H1 (cell line): Measurements from ENCODE around the gene LILRA1. TPM values are rescaled to one million over a fixed set of nuclear protein-coding genes. Genes with fewer than 3 reads are reported as not detected.

Experiments
- CTCF ChIA-PET: fragments of 300-600 bp; sonication (Branson Sonifier 250); formaldehyde crosslinking; loops from one replicate; lab custom pipeline; 2021; ENCODE audit not compliant: partially characterized antibody; lab: Charles Lee
- POLR2A ChIA-PET: fragments of 300-600 bp; sonication (Branson Sonifier 250); formaldehyde crosslinking; loops from one replicate; lab custom pipeline; 2021; ENCODE audit warnings: inconsistent platforms; ENCODE audit not compliant: partially characterized antibody; lab: Charles Lee
- DNase-seq, 2 experiments: peaks; one replicate each; pipeline versions ENCODE4 v3.0.0 to v3.0.0-alpha.2; 2010 to 2022; ENCODE audit warnings: low spot score in 2 of 2, low read depth in 1 of 2, mixed read lengths in 1 of 2
- FAIRE-seq: peaks from 2 replicates; lab custom pipeline; 2011; peaks lifted over from hg19 to GRCh38; lab: Jason Lieb, UNC
- H2AFZ ChIP-seq: 2 replicates; pipeline ENCODE4 v1.8.1; 2012; ENCODE audit warnings: low read length, inconsistent platforms
- H2AK5ac ChIP-seq: 2 replicates; pipeline ENCODE4 v1.6.1; 2013; ENCODE audit warnings: low read depth, low read length
- H2BK120ac ChIP-seq: replicated peaks from 2 replicates; pipeline ENCODE3; 2013; ENCODE audit warnings: low read depth, low read length, inconsistent platforms
- H2BK12ac ChIP-seq: 2 replicates; pipeline ENCODE4 v1.6.1; 2013; ENCODE audit warnings: low read depth, low read length
- H2BK15ac ChIP-seq: 2 replicates; pipeline ENCODE4 v1.6.1; 2013; ENCODE audit warnings: low read length
- H2BK20ac ChIP-seq: 2 replicates; pipeline ENCODE4 v1.6.1; 2013; ENCODE audit warnings: low read length
- H2BK5ac ChIP-seq: 2 replicates; pipeline ENCODE4 v1.6.1; 2013; ENCODE audit warnings: low read depth, low read length
- H3K14ac ChIP-seq: 2 replicates; pipeline ENCODE4 v1.6.1; 2013; ENCODE audit warnings: inconsistent platforms; ENCODE audit not compliant: insufficient read length
- H3K18ac ChIP-seq: 2 replicates; pipeline ENCODE4 v1.6.1; 2013; ENCODE audit warnings: low read length; ENCODE audit errors: extremely low read depth
- H3K23ac ChIP-seq: 2 replicates; pipeline ENCODE4 v1.6.1; 2013; ENCODE audit warnings: inconsistent platforms; ENCODE audit not compliant: insufficient read length
- H3K23me2 ChIP-seq: 2 replicates; pipeline ENCODE4 v1.6.1; 2013; ENCODE audit warnings: low read depth, low read length
- H3K27ac ChIP-seq: 2 replicates; pipeline ENCODE4 v1.6.1; 2011; ENCODE audit warnings: low read depth, low read length, inconsistent platforms
- H3K27me3 ChIP-seq, 4 experiments: replicated peaks in 1 of 4; 1 replicate in 1 of 4; 2 replicates in 3 of 4; pipeline versions ENCODE4 v1.6.1 to v1.8.1; 2011 to 2013; ENCODE audit warnings: low read length in 3 of 4, mild to moderate bottlenecking in 3 of 4, inconsistent platforms in 2 of 4, mixed read lengths in 2 of 4, moderate library complexity in 1 of 4; ENCODE audit not compliant: control insufficient read depth in 3 of 4, insufficient read depth in 3 of 4; ENCODE audit errors: extremely low read depth in 1 of 4
- H3K36me3 ChIP-seq, 4 experiments: 2 replicates each; pipeline versions ENCODE4 v1.6.1 to v1.8.1; 2011 to 2013; ENCODE audit warnings: mild to moderate bottlenecking in 4 of 4, low read length in 3 of 4, moderate library complexity in 2 of 4, control low read depth in 1 of 4, inconsistent platforms in 1 of 4; ENCODE audit not compliant: insufficient read depth in 4 of 4, control insufficient read depth in 2 of 4
- H3K4ac ChIP-seq: replicated peaks from 2 replicates; pipeline ENCODE3; 2013; ENCODE audit warnings: low read length, low read depth, mixed read lengths, inconsistent platforms; ENCODE audit not compliant: insufficient read length
- H3K4me1 ChIP-seq, 4 experiments: replicated peaks in 1 of 4; 1 replicate in 1 of 4; 2 replicates in 3 of 4; pipeline versions ENCODE4 v1.6.1 to v1.8.1; 2011 to 2013; ENCODE audit warnings: low read length in 3 of 4, inconsistent platforms in 2 of 4, mixed read lengths in 1 of 4; ENCODE audit not compliant: insufficient read depth in 4 of 4, control insufficient read depth in 3 of 4
- H3K4me2 ChIP-seq, 2 experiments: 2 replicates each; pipeline versions ENCODE4 v1.6.1 to v1.8.1; 2011 to 2013; ENCODE audit warnings: low read depth in 2 of 2, low read length in 2 of 2, control low read depth in 1 of 2, inconsistent platforms in 1 of 2, mild to moderate bottlenecking in 1 of 2; ENCODE audit not compliant: insufficient read depth in 1 of 2
- H3K4me3 ChIP-seq, 4 experiments: fragments of 200-600, 300-600 bp in 1 of 4; sonication (generic), shearing (Covaris generic), sonication (Bioruptor Twin) in 1 of 4; 2 replicates each; pipeline versions ENCODE4 v1.5.1 to v1.8.1; 2011 to 2016; ENCODE audit warnings: low read length in 4 of 4, low read depth in 3 of 4, control low read depth in 2 of 4, inconsistent platforms in 2 of 4, mild to moderate bottlenecking in 2 of 4, mixed read lengths in 1 of 4, moderate library complexity in 1 of 4; ENCODE audit not compliant: insufficient read depth in 2 of 4; ENCODE audit errors: extremely low read depth in 1 of 4
- H3K56ac ChIP-seq: replicated peaks from 2 replicates; pipeline ENCODE3; 2013; ENCODE audit warnings: low read depth, mild to moderate bottlenecking, mixed read lengths, low read length, inconsistent platforms; ENCODE audit not compliant: insufficient read length
- H3K79me1 ChIP-seq: 2 replicates; pipeline ENCODE4 v1.6.1; 2013; ENCODE audit warnings: low read depth, low read length, control low read depth
- H3K79me2 ChIP-seq, 2 experiments: 2 replicates each; pipeline versions ENCODE4 v1.6.1 to v1.8.1; 2012 to 2013; ENCODE audit warnings: low read length in 2 of 2, mild to moderate bottlenecking in 2 of 2, inconsistent platforms in 1 of 2; ENCODE audit not compliant: insufficient read depth in 2 of 2, control insufficient read depth in 1 of 2
- H3K9ac ChIP-seq, 4 experiments: replicated peaks in 1 of 4; 1 replicate in 1 of 4; 2 replicates in 3 of 4; pipeline versions ENCODE4 v1.6.1 to v1.8.1; 2011 to 2013; ENCODE audit warnings: low read depth in 3 of 4, low read length in 3 of 4, control low read depth in 2 of 4, mild to moderate bottlenecking in 2 of 4, moderate library complexity in 2 of 4, inconsistent platforms in 1 of 4; ENCODE audit errors: extremely low read depth in 1 of 4
- H3K9me3 ChIP-seq, 2 experiments: 2 replicates each; pipeline versions ENCODE4 v1.6.1 to v1.8.1; 2012 to 2013; ENCODE audit warnings: mild to moderate bottlenecking in 2 of 2, moderate library complexity in 2 of 2, control low read depth in 1 of 2, inconsistent platforms in 1 of 2, low read depth in 1 of 2, low read length in 1 of 2, mixed read lengths in 1 of 2; ENCODE audit not compliant: insufficient read depth in 2 of 2
- H4K20me1 ChIP-seq, 2 experiments: replicated peaks in 1 of 2; 2 replicates each; pipeline versions ENCODE3 to v1.8.1; 2011 to 2013; ENCODE audit warnings: inconsistent platforms in 2 of 2, low read length in 2 of 2, mild to moderate bottlenecking in 1 of 2; ENCODE audit not compliant: insufficient read depth in 2 of 2, control insufficient read depth in 1 of 2
- H4K5ac ChIP-seq: 2 replicates; pipeline ENCODE4 v1.6.1; 2013; ENCODE audit warnings: low read length, low read depth, mixed read lengths, inconsistent platforms; ENCODE audit not compliant: insufficient read length
- H4K8ac ChIP-seq: 2 replicates; pipeline ENCODE4 v1.8.0; 2013; ENCODE audit warnings: mild to moderate bottlenecking, moderate library complexity, low read length, inconsistent platforms; ENCODE audit not compliant: insufficient read depth; ENCODE audit errors: extremely low read depth
- H4K91ac ChIP-seq: replicated peaks from 2 replicates; pipeline ENCODE3; 2013; ENCODE audit warnings: low read length, mixed read lengths, inconsistent platforms; ENCODE audit not compliant: insufficient read length
- ASH2L ChIP-seq: fragments of 200-600, 300-600 bp; sonication (generic); IDR thresholded peaks from one replicate; pipeline ENCODE4 v1.7.1; 2017; ENCODE audit warnings: low read length
- CHD1 ChIP-seq: IDR thresholded peaks from 2 replicates; pipeline ENCODE4 v1.6.1; 2012; ENCODE audit warnings: low read depth, low read length, improper control_type of control experiment
- RFX5 ChIP-seq: IDR thresholded peaks from 2 replicates; pipeline ENCODE4 v1.6.1; 2011; ENCODE audit warnings: low read depth, low read length, improper control_type of control experiment, borderline replicate concordance
- TCF12 ChIP-seq: IDR thresholded peaks from 2 replicates; pipeline ENCODE4 v1.6.1; 2011; ENCODE audit warnings: low read depth, mild to moderate bottlenecking, low read length
- WGBS, 2 experiments: shearing (Covaris generic) in 1 of 2; methylation state at CpG; one replicate each; pipeline versions ENCODE4 v1.1.6 to v1.1.7; 2013 to 2015; ENCODE audit warnings: low lambda C conversion rate in 2 of 2, mixed read lengths in 2 of 2, inconsistent platforms in 1 of 2, low coverage in 1 of 2, missing lambda C conversion rate in 1 of 2; ENCODE audit not compliant: insufficient replicate concordance in 2 of 2, insufficient coverage in 1 of 2, insufficient read length in 1 of 2; ENCODE audit errors: extremely low coverage in 1 of 2, missing lambda C conversion rate in 1 of 2; 5-methylcytosine and 5-hydroxymethylcytosine counted together
- polyA plus RNA-seq, 7 experiments: library from polyadenylated mRNA; depleted of rRNA in 3 of 7; stranded (reverse) in 5 of 7; unstranded in 2 of 7; fragments of >200 nt in 5 of 7; fragments of 200-250 nt in 2 of 7; gene quantifications; 1 replicate in 5 of 7; 2 replicates in 1 of 7; 4 replicates in 1 of 7; pipeline versions ENCODE4 v1.2.1 to v1.2.3, GENCODE V29; 2011 to 2013; ENCODE audit warnings: missing spikeins in 2 of 7, mixed read lengths in 2 of 7
- total RNA-seq: library from RNA; stranded (reverse); fragmentation: NEBNext Ultra II Directional; extraction: Animal tissue kit (Norgen Biotek cat#: 25700); gene quantifications from 2 replicates; pipeline ENCODE4 v1.2.1, GENCODE V29; 2021

LILRA1 gene
- total and polyA plus RNA-seq, 2 of the 8 experiments (the other 6 are each of a cell fraction or from before 2014, with no cell fraction given), result not detected

GRCh38 chr19:54548806-54549205 is 44.6 kb upstream of the LILRA1 start:
- Histone ChIP-seq H3K14ac (no peak overlapping the region), H3K79me2 (no peaks in the 10 kb centered on the region; a peak in 1 of 4 replicates), H3K4ac (no peak overlapping the region), H2BK5ac (no peak overlapping the region), H3K23me2 (peaks cover 5% of the 10 kb centered on the region; the same call in 1 of the 2 replicates), H3K56ac (no peak overlapping the region), H3K9me3 (peaks cover 48 to 85% of the 10 kb centered on the region in 2 experiments), H3K79me1 (no peaks in the 10 kb centered on the region), H3K4me2 (no peak overlapping the region), H2AFZ (no peak overlapping the region), H3K4me3 (no peak overlapping the region), H4K20me1 (peaks cover 0 to 2% of the 10 kb centered on the region in 2 experiments), H3K4me1 (no peaks in the 10 kb centered on the region; a peak in 2 of 7 replicates), H2BK20ac (no peak overlapping the region), H3K36me3 (peaks cover 0 to 3% (median 0%) of the 10 kb centered on the region in 4 experiments; a peak in 1 of 8 replicates), H4K8ac (no peak overlapping the region), H2BK120ac (no peak overlapping the region), H4K91ac (no peak overlapping the region), H2BK15ac (no peak overlapping the region), H3K27ac (no peak overlapping the region), H3K27me3 (no peaks in the 10 kb centered on the region), H3K18ac (no peak overlapping the region), H3K23ac (no peak overlapping the region), H3K9ac (no peak overlapping the region), H2BK12ac (no peak overlapping the region), H2AK5ac (no peak overlapping the region), H4K5ac (no peak overlapping the region)
- TF ChIP-seq TCF12 (no peak), ASH2L (no peak), RFX5 (no peak), CHD1 (no peak)
- WGBS, 2 experiments, result 89% methylated on average over 16 of the region's 16 CpGs; no CpG with 5 or more reads in 1 of the 2 experiments
- no peak for DNase-seq
- no peak for FAIRE-seq
- POLR2A ChIA-PET, result no interaction called here
- CTCF ChIA-PET, result no interaction called here
